ENCODE measurements around the gene PRKAB1. TPM values are rescaled to one million over a fixed set of nuclear protein-coding genes. Genes with fewer than 3 reads are reported as not detected.

Gene PRKAB1
- total and polyA plus RNA-seq, 11 donors, result 6.5 to 19.1 (median 10.3) TPM

DNA sequence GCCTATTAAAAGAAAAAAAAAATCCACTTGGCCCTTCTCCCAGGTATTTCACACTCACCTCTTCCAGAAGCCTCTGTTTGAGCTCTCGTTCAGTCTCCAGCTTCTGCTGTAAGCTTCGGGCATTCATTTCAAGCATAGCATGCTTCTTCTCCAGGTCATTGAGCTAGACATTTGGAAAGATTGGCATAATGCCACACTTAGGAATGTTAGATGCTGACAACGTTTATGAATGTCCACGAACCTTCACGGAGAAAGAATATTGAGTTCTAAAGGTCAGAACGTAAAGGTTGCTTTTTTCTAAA is 60.5 kb downstream of the PRKAB1 start:
- H3K27ac ChIP-seq, result no peak overlapping the region
- no peak for ATAC-seq
- no peak for DNase-seq
- 60 to 64% (median 63%) methylated on average over 6 of the region's 6 CpGs for WGBS, 4 donors
- peaks cover 0 to 6% (median 0%) of the 10 kb centered on the region in 9 donors for H3K36me3 ChIP-seq
- no peaks in the 10 kb centered on the region for H3K27me3 ChIP-seq
- no peak for TF ChIP-seq POLR2A (IDR thresholded peaks at IDR 0.05)
- no peak for TF ChIP-seq CTCF (IDR thresholded peaks at IDR 0.05)
- no peaks in the 10 kb centered on the region for H3K9me3 ChIP-seq
- H3K4me1 ChIP-seq, result no peaks in the 10 kb centered on the region
- no peak overlapping the region for H3K4me3 ChIP-seq
- intact Hi-C loops (cut with DNase I), result no loop called here

GRCh38 chr12:119729871-119730270 is 61.9 kb downstream of the PRKAB1 start:
- DNase-seq (no peak), ATAC-seq (no peak)
- TF ChIP-seq CTCF (IDR thresholded peaks at IDR 0.05), result no peak
- no peak for TF ChIP-seq POLR2A (IDR thresholded peaks at IDR 0.05)
- Histone ChIP-seq H3K4me3 (no peak overlapping the region), H3K27ac (no peak overlapping the region), H3K27me3 (no peaks in the 10 kb centered on the region), H3K4me1 (no peaks in the 10 kb centered on the region), H3K9me3 (no peaks in the 10 kb centered on the region), H3K36me3 (peaks cover 0 to 6% (median 0%) of the 10 kb centered on the region in 9 donors)
- WGBS, 4 donors, result 93 to 98% (median 96%) methylated on average over 8 of the region's 8 CpGs
- intact Hi-C loops (cut with DNase I), result no loop called here

DNA sequence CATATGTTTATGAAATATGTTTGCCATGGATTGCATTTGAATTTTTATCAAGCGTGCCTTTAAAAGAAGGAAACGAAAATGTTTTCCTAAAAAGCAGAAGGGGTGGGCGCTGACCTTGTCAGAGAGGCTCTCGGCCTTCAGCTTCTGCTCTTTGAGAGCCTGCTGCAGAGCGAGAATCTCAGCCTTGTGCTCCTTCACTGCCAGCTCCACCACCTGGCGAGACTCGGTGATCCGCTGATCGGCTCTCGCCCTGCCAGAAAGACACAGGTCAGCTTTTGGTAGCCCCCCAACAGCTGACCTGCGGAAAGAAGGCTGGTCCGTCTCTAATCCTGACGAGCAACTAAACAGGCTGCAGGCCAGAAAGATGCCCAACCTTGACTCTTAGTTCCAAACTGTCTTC is 62.4 kb downstream of the PRKAB1 start:
- Histone ChIP-seq H3K9me3 (no peaks in the 10 kb centered on the region), H3K27ac (no peak overlapping the region), H3K4me3 (no peak overlapping the region), H3K27me3 (no peaks in the 10 kb centered on the region), H3K4me1 (no peaks in the 10 kb centered on the region), H3K36me3 (peaks cover 0 to 6% (median 0%) of the 10 kb centered on the region in 9 donors)
- 91 to 96% (median 94%) methylated on average over 13 of the region's 13 CpGs for WGBS, 4 donors
- ATAC-seq (no peak), DNase-seq (no peak)
- intact Hi-C loops (cut with DNase I), result no loop called here
- TF ChIP-seq CTCF (IDR thresholded peaks at IDR 0.05) (no peak), POLR2A (IDR thresholded peaks at IDR 0.05) (no peak)

MicroRNAs encoded within 50 kb of the gene (microRNA counts, 767-probe panel; counts per million panel counts)
- microRNA hsa-miR-1178, result 309 to 671 counts per million in 2 donors

Small RNA genes within 50 kb of the gene (microRNA-seq; reads per million reads assigned to microRNA genes)
- 0 reads per million in 4 donors for gene MIR1178

Other genes starting within 250 kb of the PRKAB1 start
- gene TMEM233, start 74.4 kb upstream of the PRKAB1 start, total RNA-seq, result 1 to 10 TPM in 1 of 9 donors, under 1 TPM in 7, not detected in 1; 0.07 to 1.3 (median 0.31) TPM
- gene TMEM233, start 74.4 kb upstream of the PRKAB1 start, polyA plus RNA-seq, result under 1 TPM; 0.08 to 0.25 TPM
- gene CIT, start 209.2 kb downstream of the PRKAB1 start, total RNA-seq, result 1 to 10 TPM in 7 of 9 donors, under 1 TPM in 2; 0.32 to 8.1 (median 2.0) TPM
- under 1 TPM; 0.26 to 0.34 TPM for gene CIT, start 209.2 kb downstream of the PRKAB1 start, polyA plus RNA-seq

All from heart left ventricle (tissue), 16 donors.